ENCODE data around the gene TMUB2.
"Not testable (repeated sequence)": the region's sequence is repeated elsewhere in the genome, so short reads cannot be mapped to it uniquely, and the experiment has no call there.

TMUB2 gene
- long read RNA-seq, donor 1, partial matches to known transcripts: 6 of 15 reads
- long read RNA-seq, donor 1, other reads (novel, unspliced or antisense): 0 of 15 reads
- long read RNA-seq, donor 2, partial matches to known transcripts: 0 of 4 reads
- long read RNA-seq, donor 2, other reads (novel, unspliced or antisense): 0 of 4 reads
- long read RNA-seq, donor 3, partial matches to known transcripts: 0 of 4 reads
- long read RNA-seq, donor 3, other reads (novel, unspliced or antisense): 0 of 4 reads
- long read RNA-seq, donor 4, partial matches to known transcripts: 0 of 8 reads
- long read RNA-seq, donor 4, other reads (novel, unspliced or antisense): 0 of 8 reads
- long read RNA-seq, donor 5, transcript TMUB2-201 (3 exons, 2,418 nt): major isoform, 5 of 13 reads
- long read RNA-seq, donor 5, partial matches to known transcripts: 0 of 13 reads
- long read RNA-seq, donor 5, other reads (novel, unspliced or antisense): 0 of 13 reads
- long read RNA-seq, donor 6, partial matches to known transcripts: 0 of 6 reads
- long read RNA-seq, donor 6, other reads (novel, unspliced or antisense): 0 of 6 reads
- long read RNA-seq, donor 7: 0 reads
- long read RNA-seq, donor 8, transcript TMUB2-204 (4 exons, 1,953 nt): major isoform, 5 of 9 reads
- long read RNA-seq, donor 8, partial matches to known transcripts: 0 of 9 reads
- long read RNA-seq, donor 8, other reads (novel, unspliced or antisense): 0 of 9 reads

DNA sequence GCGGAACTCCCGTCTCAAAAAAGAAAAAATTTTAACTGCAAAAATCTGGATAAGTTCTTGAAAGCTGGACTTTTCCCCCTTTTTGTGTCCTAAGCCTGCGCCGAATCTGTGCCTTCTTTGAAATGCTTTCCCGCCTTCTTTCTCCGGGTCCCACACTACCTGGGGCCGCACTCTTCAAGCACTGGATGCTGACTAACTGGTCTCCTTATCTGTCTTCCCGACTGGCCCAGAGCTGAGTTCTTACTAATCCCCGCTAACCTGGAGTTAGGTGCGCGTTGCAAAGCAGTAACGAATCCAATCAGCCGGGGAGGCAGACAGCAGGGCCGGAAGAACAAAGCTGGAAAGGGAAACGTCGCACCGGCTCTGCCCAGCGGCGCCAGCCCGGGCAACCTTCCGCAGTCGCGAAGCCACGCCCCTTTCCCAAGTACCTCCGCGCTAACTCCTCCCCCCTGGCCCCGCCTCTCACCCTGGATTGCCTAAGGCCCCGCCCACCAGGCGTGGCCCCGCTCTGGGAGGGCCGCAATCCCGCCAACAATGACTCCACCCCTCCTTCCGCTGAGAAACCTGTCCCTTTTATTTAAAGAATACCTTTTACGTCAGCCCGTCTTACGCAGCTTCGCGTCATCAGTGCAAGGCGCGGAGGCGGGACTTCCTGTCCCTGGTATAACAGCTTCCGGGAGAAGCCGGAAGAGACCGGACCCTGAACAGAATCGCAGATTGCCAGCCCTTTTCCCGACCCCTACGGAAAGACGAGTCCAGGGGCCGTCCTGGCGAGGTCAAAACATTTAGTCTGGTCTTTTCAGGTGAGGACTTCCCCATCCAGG, at the start of gene TMUB2:
Gene TMUB2 (plus strand): TSS at position 666 of the 824 bp plus-strand sequence. CDS start 737 bp downstream, outside the sequence.
- peak; percentile 97 for DNase-seq

DNA sequence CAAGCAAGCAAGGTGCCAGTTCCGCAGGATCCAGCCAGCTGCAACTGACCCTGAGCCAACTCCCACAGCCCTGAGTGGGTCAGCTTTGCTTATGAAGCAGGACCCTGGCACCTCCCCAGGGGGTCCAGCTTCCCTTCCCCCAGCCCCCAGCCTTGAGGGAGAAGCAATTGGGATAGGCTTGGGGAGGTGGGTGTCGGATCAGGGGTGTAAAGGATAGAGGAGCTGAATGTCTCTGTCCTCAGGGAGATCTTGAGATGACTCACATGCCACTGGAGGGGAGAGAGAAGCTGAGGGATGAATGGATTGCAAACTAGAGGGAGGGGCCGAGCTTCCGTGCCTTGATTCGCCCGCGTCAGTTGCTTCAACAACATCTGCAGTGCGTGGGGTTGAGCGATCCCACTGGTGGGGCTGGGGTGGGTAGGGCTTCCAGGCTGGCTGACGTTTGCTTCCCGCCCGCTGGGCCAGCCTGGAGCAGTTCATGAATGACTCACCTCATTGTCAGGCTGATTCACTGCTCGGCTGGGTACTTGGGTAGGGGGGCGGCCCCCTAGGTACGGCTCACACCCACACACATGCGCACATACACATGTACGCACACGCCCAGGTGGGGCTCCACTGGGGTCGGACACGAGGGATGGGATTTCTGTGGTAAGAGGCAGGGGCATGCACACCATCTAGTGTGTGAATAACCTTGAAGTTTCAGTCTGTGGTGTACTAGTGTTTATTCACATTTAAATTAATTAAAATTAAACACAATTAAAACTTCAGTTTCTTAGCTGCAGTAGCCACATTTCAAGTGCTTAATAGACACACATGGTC, 48.7 kb upstream of the TMUB2 start:
- peak; percentile 49 for DNase-seq

DNA sequence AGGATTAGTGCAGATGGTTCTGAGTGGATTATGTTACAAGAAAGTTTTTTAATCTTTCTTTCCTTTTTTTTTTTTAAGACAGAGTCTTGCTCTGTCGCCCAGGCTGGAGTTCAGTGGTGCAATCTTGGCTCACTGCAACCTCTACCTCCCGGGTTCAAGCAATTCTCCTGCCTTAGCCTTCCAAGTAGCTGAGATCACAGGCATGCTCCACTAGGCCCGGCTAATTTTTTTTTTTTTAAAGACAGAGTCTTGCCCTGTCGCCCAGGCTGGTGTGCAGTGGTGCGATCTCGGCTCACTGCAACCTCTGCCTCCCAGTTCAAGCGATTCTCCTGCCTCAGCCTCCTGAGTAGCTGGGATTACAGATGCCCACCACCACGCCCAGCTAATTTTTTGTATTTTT, 42.9 kb upstream of the TMUB2 start:
- DNase-seq: not testable (repeated sequence)

DNA sequence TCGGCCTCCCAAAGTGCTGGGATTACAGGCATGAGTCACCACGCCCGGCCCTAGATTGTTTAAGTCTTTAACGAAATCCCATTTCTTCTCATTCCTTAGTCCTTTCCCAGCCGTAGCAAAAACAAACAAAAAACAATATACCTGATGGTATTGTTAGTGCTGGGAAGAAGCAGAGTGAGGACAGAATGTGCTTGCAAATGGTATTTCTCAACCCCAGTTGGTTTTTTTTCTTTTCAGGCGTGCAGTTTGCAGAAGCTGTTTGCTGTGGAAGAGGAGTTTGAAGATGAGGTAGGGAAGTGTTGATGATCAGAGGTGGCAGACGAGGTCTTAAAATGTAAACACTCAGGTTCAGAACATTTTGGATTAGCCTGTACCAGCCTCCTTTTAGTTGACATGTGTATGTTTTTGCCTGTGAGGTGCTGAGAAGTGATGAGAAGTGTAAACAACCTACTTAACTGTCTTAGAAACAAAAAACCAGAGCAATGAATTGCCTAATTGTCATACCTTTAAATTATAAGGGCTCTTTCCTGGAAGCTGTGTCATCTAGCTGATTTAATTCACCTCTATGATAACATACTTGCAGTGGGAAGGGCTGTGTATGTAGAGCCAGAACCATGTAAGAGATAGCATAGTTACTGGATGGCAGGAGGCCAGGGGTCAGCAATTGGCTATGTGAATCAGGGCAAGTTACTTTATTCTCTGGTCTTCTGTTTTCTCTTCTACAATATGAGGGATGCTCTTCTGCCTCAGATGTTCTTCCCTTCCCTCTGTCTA, 41.6 kb upstream of the TMUB2 start:
- no peak for DNase-seq

DNA sequence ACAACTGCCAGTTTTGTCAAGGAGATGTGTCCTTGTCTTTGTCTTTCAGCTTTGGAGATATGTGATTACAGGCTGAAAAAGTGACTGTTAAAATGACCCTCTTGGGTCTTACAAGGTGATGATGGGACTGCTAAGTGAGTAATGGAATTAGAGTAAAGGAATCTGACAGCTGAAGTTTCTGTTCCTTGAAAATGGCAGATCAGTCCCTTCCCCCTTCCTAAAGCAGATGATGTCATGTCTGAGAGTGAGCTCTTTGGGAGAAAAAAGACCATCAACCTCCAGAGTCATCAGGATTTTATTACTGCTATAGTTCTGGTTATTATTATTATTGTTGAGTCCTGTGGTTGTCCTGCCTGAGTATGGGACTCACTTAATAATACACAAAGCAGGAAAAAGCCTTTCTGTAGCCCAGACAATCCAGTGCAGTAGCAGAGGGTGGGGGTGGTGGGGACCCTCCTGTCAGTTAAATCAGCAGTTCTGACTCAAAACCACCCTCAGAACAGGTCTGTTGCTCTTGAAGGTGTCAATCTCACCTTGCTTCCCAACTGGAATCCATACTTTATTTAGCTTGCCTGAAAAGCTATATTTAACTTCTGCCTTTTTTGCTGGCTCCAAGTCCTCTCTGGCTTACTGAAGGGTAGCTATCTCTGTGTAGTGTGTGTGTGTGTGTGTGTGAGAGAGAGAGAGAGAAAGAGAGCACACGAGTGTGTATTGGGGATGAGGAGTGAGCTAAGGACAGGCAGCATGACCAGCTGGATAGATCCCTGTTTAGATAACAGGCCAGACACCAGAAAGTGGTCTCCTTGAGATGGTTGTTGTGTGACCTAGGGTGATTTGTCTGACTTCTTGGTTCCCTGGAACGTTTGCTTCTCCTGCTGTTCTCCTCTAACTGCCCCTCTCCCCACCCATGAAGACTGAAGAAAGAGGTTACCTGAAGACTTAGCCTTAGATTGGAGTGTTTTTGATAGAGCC, 40.1 kb upstream of the TMUB2 start:
- no peak for DNase-seq

DNA sequence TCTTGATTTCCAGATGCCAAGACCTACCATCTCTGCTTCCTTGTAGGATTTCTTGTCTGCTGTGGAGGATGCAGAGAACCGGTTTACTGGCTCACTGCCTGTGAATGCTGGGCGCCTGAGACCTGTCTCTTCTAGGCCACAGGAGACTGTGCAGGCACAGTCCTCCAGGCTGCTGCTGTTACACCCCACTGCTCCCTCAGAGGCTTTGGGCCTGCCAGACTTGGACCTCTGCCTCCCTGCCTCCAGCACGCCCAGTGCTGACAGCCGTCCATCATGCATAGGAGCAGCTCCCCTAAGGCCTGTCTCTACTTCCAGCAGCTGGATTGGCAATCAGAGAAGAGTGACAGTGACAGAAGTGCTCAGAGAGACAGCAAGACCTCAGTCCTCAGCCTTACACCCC, 39.0 kb upstream of the TMUB2 start:
- no peak for DNase-seq

DNA sequence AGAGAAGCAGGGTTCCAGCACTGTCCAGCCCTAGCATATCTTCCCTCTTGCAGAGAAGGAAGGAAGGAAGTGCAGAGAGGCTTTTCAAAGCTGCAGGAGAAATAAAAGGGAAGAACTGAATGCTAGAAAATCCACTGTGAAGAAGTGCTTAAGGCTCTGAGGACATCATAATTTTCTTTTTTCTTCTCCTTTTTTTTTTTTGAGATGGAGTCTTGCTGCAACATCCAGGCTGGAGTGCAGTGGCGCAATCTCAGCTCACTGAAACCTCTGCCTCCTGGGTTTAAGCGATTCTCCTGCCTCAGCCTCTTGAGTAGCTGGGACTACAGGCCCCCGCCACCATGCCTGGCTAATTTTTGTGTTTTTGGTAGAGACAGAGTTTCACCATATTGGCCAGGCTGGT, 37.7 kb upstream of the TMUB2 start:
- not testable (repeated sequence) for DNase-seq

DNA sequence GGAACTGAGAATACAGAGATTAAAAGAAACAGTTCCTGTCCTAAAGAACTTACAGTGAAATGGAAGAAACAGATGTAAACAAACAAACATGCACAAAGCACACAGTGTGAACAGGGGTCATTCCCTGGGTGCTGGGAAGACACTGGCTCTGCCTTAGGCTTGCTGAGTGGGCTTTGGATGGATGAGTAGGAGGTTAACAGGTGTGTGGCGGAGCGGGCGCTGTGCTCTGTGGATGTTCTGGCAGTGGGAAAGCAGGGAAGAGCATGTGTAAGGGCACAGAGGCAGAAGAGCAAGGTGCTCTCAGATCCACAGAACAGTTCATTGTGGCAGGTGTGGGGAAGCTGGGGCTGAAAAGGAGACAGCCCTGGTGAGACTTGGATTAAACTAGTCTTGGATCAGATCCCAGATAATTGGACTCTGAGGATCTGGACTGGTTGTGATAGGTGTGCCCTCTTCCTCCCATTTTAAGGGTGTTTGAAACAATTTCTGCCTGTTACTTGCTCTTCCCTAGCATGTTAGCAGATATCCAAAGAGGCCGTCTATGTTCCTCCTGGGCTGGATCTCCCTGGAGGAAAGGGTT, 36.9 kb upstream of the TMUB2 start:
- no peak for DNase-seq

DNA sequence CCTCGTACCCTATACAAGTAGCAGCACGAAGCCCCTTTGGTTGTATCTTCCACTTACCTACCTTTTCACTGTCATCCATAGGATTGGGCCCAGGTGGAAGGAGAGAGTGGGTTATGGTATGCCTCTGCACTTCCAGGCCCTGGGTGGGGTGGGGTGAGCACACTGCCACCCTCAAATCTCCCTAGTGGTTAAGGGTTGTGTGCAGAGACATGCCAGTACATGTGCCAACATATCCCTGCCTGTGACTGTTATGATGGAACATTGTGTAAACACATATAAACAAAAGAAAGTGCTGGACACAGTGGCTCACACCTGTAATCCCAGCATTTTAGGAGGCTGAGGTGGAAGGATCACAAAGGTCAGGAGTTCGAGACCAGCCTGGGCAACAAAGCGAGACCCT, 33.9 kb upstream of the TMUB2 start:
- no peak for DNase-seq

DNA sequence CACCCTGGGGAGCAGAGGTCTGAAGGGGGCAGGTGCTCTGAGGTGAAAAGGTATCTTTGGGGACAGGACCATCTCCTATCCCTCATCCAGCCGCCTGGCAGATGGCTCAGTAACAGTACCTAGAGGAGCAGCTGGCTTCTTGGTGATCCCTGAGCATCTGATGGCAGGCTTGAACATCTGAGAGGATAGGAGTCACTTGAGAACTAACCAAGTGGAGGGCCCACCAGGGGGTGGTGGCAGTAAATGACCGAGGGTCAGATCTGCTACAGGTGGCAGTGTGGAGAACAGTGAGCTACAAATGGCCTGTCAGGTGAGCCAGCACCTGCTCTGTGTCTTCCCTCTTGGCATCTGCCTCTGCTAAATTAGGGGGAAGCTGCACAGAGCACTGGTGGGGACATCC, 31.3 kb upstream of the TMUB2 start:
- no peak for DNase-seq

DNA sequence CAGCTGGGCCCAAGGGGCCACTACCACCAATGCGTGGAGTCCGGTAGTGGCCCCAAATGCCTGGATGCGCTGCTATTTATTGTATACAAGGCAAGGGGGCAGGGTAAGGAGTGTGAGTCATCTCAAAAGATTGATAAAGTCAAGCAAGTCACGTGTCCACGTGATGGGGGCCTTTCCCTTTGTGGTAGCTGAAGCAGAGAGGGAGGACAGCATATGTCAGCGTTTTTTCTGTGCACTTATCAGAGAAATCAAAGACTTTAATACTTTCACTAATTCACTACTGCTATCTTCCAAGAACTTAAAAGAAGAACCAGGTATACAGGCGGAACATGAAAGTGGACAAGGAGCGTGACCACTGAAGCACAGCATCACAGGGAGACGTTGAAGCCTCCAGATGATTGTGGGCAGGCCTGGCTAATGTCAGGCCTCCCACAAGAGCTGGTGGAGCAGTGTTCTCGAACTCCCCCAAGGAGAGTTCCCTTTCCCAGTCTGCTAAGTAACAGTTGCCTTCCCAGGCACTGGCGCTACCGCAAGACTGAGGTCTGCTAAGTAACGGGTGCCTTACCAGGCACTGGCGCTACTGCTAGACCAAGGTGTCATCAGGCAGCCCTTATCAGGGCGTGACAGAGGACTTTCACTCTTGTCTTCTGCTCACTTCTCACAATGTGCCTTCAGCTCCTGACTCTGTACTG, 27.1 kb upstream of the TMUB2 start:
- no peak for DNase-seq

DNA sequence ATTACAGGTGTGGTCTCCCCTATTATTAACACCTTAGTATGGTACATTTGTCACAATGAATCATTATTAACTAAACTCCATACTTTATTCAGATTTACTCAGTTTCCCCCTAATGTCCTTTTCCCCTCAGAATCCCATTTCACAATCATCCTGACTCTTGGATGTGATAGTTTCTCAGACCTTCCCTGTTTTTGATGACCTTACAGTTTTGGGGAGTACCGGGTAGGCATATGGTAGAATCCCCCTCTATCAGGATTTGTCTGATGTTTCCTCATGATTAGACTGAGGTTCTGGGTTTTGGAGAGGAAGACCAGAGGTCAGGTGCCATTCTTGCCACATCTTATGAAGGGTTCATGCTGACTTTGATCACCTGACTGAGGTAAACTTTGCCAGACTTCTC, 22.3 kb upstream of the TMUB2 start:
- DNase-seq: no peak

DNA sequence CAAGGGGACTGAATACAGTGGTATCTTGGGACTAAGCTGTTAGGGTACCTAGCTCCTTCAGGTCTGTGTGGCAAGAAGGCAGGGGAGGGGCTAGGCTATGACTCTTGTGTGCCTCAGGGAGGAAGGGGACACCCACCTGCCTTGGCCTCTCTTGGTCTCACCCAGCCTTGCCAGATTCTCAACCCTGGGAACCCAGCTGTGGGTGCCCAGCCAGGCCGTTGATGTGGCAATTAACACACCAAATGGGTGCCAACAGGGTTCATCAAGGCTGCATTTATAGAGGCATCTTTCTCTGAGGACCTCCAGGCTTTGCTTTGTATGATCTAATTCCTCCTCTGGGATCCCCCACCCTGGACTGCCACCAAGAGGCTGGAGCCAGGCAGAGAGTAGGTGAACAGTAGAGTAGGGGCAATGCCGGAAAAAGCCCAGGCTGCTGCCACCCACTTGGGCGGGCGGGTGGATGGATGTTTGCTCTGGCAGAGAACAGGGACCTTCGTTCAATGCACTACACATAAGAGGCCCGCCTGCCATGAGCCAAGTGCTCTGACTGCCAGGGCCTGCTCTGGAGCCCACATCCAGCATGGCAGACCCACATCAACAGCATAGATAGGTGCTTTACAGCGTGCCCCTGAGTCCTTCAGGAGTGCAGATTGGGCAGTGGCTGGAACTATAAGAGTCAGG, 19.5 kb upstream of the TMUB2 start:
- DNase-seq: no peak

DNA sequence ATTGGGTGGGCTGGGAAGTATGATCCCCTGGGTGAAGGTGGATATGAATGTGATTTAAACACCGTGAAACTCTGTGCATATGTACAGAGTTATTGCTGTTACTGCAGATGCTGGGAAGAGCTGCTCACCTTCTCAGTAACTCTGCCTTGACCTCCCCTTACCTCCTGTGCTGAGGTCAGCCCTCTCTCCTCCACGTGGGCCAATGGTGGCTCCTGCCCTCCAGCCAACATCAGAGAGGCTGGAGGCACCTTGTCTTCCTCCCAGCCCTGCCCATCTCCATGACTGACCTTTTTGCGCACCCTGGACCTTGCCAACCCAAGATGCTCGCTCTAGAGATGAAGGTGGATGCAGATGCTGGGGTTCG, 16.7 kb upstream of the TMUB2 start:
- no peak for DNase-seq

DNA sequence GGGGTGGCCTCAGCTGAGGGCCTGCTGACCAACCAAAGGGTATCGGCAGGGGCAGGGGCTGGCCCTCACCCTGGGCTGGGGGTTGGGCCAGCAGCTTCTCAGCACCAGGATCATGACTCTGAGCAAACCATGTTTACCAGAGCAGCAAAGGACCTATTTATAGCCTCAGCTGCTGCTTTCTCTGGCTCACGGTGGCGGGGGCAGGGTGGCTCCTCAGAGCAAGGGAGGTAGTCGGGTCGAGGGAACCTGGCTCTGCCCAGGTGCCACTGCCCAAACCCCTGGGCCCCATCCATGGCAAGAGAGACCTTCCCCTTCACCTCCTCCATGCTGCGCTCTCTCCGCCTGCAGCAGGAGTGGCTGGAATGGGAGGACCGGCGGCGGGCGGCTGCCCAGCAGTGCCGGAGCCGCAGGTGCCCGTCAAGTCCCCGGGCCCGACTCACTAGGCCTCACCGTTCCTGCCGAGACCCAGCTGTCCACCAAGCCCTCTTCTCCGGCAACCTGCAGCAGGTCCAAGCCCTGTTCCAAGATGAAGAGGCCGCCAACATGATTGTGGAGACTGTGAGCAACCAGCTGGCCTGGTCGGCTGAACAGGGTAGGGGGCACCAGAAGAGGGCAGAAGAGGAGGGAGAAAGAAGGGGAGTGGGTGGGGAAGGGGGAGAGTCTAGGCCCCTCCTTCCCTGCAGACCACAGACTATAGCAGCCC, 16.1 kb upstream of the TMUB2 start, which contains the start of gene ASB16:
Gene ASB16 (plus strand): TSS at position 206 of the 703 bp plus-strand sequence. CDS start 86 bp downstream, at position 292.
- peak; percentile 66 for DNase-seq

DNA sequence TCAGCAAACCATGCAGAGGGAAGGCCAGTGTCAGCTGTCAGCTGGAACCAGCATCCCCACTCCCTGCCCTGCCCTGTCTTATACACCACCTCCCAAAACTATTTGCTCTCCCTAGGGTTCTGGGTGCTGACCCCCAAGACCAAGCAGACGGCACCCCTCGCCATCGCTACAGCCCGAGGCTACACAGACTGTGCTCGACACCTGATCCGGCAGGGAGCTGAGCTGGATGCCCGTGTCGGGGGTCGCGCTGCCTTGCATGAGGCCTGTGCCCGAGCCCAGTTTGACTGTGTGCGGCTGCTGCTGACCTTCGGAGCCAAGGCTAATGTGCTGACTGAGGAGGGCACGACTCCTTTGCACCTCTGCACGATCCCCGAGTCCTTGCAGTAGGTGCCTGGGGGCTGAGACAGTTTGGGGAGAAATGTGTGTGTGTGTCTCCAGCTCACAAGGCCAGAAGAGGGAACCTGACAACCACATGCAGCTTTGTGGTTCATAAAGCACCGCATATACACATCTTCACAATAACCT, 14.8 kb upstream of the TMUB2 start:
- DNase-seq: peak; percentile 42

DNA sequence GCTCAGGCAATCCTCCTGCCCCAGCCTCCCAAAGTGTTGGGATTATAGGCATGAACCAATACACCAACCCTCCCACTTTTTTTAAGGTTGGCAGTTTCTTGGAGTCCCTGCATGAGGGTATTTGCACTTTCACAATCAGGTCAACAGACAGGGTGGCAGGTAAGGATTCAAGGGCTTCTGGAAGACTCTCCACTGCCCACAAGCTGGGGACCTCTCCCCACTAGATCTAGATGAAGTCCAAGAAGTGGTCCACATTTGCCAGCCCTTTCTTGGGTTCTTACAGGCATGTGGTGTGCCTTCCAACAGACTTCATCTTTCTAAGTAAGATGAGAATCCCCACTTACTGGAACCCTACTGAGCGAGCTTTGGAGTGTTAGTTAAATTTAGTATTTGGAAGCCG, 12.3 kb upstream of the TMUB2 start:
- no peak for DNase-seq

All from right kidney (tissue), 9 donors.